ENCODE measurements around the gene BTBD8.
A peak's percentile ranks its signal among the peaks of the same experiment; 100 is the strongest.
"Not testable (repeated sequence)": the region's sequence is repeated elsewhere in the genome, so short reads cannot be mapped to it uniquely, and the experiment has no call there.

BTBD8 gene

DNA sequence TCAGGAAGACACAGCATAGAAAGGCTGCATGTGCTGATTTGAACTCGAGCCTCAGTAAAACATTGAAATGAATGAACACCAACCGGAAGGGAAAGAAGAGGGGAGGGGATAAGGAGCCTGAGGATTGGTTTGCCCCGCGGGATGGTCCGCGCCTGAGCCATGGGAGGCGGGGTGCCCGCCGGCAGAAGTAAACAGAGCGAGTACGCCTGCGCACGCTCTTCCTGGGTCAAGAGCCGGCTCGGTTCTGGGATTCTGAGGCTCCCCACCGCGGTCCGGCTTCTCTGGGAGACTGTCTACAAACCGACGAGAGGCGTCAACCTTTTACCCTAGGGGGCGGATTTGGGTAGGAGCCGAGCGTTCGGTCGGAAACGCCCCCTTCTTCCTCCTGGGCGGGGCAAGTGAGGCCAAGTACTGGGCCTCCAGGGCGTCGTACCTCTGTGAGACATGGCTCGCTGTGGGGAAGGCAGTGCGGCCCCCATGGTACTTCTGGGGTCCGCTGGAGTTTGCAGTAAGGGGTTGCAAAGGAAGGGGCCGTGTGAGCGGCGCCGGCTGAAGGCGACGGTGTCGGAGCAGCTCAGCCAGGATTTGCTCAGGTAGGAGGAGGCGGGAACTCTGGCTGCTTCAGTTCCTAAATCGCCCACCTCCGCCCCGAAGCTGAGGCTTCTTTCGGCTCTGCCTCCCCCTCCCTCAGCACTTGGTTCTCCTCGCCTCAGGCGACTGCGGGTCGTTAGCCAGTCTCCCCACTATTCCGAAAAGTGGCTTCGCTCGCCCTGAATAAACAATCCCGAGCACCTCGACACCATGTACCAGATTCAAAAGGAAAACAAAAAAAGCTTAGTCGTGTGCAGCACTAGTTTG is at the start of gene BTBD8:
Gene BTBD8, plus strand, starts transcription at position 218 of the 858 bp plus-strand sequence. Its CDS starts 227 bp downstream, at position 445.
- DNase-seq (ENCODE audit: low read depth) = peak; percentile 35

DNA sequence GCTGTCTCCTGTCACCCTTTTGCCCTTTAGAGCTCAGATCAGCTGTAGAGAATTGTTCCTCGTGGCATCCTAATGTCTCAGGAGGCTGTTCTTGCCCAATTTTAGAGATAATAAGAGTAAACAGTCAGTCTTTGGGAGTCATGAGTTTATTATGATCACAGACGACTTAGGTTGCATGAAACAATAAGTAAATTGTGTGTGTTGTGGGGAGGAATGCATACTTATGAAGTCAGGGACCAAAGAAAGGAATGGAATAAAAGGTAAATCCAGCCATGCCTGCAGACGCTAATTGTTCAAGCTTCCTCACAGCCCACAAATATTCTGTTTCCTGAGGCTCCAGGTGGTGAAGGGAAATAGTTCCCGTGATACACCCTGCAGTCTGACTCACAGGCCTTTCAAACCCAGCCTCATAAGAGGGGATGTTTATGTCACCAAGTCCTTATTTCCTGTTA is 49.5 kb upstream of the BTBD8 start:
- no peak for DNase-seq (ENCODE audit: low read depth)

DNA sequence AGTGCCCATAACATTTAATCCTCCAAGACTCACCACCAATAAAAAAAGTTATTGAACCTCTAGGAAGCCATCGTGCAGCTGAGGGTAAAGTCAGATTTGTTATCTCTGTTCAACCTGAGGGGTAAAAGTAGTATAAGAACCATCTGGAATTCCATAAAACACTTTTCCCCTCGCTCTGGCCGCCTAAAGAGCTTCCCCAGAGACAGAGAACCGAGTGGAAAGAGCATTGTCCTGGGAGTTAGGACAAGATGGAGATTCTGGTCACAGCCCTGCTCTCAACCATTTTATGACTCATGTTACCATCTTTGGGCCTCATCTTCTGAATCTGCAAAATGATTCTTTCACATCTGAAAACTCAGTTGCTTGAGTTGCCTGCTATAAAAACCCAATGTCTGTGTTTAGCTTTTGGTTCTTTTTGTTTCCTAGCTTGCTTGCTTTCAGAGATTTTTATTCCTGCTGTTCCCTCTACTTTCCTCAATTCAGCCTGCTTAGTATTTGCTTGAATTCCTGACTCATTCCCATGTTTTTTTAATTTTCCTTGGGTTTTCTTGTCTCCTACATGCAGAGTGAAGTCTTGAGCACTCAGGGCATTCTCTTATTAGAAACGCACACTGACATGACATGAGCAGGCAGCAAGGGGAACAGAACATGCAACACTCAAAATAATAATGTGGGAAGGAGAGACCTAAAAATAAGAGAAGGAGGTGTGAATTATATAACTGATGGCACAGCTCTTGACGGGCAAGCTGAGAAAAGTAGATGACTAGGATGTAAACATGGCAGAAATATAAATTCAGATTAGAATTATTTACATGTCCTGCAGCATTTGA is 48.6 kb upstream of the BTBD8 start:
- DNase-seq (ENCODE audit: low read depth) = no peak

DNA sequence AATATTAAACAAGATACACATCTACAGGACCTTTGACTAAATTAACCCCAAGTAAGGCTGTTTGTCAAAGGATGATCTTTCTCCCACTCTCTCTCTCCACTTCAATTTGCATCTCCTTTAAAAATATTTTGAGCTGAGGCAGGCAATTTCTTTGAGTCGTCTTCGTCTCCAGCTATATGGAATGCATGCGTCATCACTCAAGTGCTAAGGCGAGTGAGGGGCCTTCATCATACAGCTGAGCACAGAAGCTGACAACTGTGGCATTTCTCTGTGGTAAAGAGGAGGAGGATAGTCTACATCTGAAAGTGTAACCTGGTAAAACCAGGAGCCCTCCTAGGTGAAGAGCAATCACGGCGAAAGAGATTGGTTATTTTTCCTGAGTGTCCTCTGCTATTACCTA is 42.7 kb upstream of the BTBD8 start:
- no peak for DNase-seq (ENCODE audit: low read depth)

DNA sequence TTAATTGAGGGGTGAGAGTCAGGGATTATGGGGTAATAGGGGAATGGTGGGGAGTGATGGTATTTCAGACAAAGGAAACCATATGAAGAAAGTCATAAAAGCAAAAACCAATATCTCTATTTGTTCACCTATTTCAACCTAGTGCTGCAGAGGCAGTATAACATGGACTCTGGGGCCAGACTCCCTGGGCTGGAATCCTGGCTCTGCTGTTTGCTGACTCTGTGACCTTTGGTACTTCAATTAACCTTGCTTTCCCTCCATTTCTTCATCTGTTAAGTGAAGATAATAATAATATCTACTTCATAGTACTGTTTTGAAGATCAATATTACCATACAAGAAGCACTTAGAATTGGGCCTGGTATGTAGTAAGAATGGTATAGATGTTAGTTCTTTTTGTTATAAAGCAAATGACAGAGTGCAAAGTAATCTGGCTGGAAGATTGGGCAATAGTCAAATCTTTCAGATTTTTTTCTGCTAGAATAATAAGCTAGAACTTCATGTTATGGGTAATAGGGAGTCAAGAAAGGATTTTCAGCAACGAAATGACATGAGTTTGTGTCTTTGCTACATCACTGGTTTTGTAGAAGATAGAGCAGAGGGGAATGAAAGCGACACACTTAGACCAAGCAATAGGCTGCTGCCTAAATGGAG is 41.3 kb upstream of the BTBD8 start:
- DNase-seq (ENCODE audit: low read depth) = no peak

DNA sequence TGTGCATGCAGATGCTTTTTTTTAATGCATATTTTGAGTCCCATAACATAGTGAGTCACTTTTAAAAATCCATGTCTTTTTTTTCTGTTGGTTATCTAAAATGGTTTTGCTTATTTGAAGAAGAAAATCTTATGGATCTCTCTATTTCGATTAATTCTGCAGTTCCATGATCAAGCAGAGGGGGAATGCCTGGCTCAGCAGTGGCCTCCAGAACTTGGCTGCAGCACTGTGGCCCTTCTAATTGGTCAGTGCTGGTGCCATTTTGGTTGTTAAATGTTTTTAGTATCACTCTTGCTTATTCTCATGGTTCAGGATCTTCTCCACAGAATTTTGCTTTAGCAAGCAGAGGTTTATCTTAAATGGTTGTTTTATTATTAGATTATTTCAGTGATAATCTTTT is 39.2 kb upstream of the BTBD8 start:
- DNase-seq (ENCODE audit: low read depth) = no peak

DNA sequence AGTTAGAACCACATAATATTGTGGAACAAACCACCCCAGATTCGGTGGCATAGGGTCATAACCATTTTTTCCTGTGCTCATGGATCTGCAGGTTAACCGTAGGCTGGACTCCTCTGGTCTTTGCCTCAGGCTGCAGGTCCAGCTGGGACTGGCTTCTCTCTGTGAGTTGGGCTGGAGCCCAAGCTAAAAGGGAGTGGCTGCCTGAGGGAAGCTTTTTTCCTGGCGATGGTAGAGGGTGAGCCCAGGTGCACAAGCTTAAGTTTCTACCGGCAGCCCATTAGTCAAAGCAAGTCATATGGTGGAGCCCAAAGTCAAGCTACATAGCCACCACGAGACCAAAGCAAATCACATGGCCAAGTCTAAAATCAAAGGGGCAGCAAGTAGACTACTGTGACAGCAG is 36.5 kb upstream of the BTBD8 start:
- no peak for DNase-seq (ENCODE audit: low read depth)

DNA sequence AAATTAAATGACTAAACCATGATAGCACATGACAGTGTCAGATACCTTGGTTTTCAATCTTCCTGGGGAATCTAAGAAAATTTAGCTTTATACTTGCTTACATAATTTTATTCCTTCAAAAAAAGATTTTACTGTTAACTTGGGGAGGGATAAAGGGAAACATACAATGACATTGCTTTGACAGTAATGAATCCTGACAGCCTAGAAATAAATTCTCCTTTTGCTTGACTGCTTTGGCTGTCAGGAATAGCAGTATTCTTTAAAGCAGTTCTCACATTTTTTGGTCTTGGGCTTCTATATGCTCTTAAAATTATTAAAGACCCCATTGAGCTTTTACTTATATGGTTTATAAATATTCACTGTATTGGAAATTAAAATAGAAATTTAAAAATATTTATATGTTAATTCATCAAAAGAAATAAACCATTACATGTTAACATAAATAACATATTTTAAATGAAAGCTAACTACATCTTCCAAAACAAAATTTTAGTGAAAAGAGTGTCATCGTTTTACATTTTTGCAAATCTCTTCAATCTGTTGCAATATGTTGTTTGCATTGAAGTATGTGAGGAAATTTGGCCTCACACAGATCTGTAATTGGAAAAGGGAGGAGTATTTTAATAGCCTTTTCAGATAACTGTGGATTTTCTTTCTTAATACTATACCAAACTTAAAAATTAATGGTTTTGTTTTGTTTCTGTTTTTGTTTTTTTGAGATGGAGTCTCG is 34.2 kb upstream of the BTBD8 start:
- DNase-seq (ENCODE audit: low read depth) = no peak

DNA sequence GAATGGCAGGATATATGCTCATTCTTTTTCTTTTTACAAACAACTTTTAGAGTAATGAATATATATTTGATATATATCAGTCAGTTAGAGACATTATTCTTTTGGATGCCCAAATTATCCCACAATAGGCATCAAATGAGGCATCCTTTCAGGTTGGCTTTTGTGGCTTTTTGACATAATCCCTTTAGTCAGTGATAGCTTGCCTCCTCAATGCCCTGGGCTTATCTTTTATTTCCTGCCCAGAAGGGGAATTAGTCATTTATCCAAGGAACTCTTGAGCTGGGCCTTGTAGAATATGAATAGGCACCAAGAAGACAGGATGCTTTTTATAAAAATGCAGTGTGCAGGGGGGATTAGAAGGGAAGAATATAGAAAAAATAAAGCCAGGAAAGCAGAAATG is 28.2 kb upstream of the BTBD8 start:
- no peak for DNase-seq (ENCODE audit: low read depth)

DNA sequence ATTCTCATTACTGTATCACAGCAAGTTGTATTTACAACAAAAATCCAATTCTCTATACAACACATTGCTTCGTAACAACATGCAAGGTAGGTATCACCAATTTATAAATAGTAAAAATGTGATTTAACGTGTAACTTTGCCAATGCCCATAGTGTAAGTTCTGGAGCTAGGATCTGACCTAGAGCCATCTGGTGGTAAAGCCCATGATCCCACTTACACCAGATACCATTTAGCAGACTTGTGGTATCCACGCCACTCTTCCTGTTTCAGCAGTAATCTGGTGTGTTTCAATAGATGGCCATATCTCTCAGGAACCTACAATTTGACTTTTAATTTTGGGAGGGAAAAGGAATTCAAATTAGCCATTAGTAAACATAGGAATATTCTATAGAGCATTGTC is 15.1 kb upstream of the BTBD8 start:
- DNase-seq (ENCODE audit: low read depth) = no peak

DNA sequence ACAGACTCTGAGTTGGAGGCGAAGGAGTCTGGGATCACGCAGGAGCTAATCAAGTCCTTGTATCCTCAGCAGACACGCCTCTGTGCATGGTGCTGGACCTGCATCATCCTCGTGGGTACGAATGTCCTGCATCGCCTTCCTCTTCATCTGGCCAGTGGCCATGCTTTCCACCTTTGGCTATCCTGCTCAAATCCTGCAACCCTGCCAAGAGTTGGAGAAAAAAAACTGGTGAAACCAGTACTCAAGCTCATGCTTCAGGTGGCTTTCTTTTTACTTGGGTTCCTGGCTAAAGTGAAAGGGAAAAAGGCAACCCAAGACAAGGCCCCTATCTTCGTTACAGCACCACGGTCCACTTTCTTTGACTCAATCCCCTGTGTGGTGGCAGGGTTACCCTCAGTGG is 13.8 kb upstream of the BTBD8 start:
- DNase-seq (ENCODE audit: low read depth) = no peak

DNA sequence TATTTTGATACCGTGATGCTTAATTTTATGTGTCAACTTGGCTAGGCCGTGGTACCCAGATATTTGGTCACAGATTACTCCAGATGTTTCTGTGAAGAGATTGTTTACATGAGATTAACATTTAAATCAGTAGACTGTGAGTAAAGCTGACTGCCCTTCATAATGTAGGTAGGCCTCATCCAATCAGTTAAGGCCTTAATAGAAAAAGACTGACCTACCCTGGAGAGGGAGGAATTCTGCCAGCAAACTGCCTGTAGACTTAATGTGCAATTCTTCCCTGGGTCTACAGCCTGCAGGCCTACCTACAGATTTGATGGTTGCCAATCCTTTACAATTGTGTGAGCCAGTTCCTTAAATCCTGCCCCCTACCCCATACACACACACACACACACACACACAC is 9.3 kb upstream of the BTBD8 start:
- DNase-seq (ENCODE audit: low read depth) = no peak

DNA sequence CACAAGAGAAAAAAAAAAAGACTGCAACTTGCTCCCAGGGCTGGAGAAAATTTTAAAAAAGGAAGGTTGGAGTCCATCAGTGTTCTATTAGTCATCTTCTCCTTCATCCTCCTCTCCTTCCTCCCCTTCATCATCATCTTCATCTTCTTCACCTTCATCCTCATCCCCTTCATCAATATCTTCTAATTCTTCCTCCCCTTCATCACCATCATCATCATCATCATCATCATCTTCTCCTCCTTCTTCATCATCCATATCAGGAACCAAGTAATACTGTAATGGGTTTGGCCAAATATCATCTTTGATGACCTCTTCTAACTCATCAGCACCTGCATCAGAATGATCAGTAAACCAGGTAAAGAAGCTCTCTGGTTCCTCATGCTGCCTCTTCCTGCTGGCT is 5.7 kb upstream of the BTBD8 start:
- DNase-seq (ENCODE audit: low read depth) = not testable (repeated sequence)

DNA sequence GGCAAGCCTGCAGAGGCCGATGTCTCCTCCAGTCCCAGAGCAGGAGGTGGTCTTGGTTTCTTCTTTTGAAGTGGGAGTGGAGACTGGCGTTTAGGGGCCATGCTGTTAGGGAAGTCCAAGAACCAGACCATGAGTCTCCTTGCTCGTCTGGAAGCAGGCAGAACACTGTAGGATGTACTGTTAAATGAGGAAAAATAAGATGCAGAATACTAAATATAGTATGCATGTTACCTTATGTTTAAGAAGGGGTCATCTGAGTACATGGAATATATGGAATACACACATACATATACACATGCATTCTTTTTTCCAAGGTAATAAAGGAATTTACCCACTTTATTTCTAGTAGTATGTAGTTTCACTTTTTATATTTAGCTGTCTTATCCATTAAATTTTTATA is 4.8 kb upstream of the BTBD8 start, which contains the start of gene SETSIP:
Gene SETSIP, minus strand, starts transcription at position 101 of the 400 bp plus-strand sequence. Its CDS starts 0 bp downstream, at position 101.
- DNase-seq (ENCODE audit: low read depth) = no peak

DNA sequence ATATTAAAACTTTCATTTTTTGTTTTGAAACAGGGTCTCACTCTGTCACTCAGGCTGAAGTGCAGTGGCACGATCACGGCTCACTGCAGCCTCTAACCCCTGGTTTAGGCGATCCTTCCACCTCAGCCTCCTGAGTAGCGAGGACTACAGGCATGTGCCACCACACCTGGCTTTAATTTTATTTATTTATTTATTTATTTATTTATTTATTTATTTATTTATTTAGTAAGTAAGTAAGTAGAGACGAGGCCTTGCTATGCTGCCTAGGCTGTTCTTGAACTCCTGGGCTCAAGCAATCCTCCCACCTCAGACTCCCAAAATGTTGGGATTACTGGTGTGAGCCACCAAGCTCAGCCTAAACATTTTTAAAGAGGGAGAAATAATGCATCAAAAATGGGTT is 3.8 kb upstream of the BTBD8 start:
- no peak for DNase-seq (ENCODE audit: low read depth)

DNA sequence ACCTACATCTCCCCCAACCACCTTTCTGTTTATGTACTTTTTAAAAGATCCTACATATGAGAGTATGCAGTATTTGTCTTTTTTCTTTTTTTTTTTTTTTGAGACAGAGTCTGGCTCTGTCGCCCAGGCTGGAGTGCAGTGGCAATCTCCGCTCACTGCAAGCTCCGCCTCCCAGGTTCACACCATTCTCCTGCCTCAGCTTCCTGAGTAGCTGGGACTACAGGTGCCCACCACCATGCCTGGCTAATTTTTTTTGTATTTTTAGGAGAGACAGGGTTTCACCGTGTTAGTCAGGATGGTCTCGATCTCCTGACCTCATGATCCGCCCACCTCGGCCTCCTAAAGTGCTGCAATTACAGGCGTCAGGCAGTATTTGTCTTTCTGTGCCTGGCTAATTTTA is 2.1 kb upstream of the BTBD8 start:
- DNase-seq (ENCODE audit: low read depth) = not testable (repeated sequence)

DNA sequence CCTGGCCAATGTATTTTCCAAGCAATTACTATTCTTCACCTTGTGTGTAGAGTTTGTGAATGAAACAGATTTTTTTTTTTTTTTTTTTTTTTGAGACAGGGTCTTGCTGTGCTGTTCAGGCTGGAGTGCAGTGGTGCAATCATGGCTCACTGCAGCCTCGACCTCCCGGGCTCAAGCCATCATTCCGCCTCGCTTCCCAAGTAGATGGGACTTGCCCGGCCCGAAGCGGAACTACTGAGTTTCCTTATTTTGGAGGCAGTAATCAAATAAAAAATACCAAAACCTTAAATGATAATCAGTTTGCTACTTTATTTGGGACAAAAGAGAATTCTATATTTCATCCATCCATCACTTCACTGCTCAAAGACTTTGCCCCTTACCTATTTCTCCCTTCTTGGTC is 704 bp upstream of the BTBD8 start:
- no peak for DNase-seq (ENCODE audit: low read depth)

DNA sequence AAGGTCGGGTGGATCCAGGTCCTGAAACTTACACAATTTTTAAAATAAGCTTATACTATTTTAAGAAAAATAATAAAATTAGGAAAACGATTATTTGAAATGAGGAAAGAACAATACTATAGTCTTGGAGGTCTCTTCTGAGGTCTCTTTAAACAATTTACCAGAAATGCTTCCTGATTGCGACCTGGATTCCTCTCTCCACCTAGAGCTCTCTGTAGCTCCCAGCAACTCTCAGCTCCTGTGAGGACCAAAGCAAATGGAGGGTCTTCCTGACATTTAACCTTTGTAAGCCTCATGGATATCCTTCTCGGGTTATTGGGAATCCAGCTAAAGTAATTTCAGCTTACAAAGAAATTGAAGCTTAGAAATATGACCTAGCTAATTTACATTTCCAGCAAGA is 886 bp downstream of the BTBD8 start:
- no peak for DNase-seq (ENCODE audit: low read depth)

DNA sequence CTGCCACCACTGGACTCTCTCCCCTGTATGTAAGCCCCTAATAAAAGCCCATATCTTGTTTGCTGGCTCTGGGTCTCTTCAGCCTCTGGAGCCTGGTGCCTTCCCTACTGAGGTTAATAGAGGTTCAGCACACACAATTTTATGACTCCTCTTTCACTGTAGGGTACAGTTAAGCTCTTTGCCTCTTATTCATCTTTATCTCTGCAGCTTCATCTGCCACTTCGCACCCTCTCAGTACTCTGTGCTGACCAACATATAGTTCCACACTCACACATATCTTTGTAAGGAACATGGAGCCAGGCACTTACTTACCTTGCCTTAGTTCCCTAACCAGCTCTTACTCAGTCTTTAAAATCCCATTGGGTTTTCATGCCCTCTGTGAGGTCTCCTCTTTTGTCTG is 4.5 kb downstream of the BTBD8 start:
- no peak for DNase-seq (ENCODE audit: low read depth)

DNA sequence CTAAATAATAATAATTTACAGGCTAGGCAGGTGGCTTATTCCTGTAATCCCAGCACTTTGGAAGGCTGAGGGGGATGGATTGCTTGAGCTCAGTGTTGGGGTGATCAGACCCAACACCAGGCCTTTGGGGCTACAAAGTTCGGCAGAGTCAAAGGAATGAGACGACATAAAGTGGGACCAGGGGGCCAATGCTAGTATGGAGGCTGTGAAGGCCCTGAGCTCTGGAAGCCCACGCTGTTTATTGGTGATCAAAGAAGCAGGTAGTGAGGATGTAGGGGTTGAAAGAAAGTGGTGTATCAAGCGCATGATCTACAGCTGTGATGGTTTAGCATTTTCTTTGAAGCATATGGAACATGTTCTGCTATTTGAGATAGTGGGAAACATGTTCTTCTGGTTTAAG is 5.6 kb downstream of the BTBD8 start:
- no peak for DNase-seq (ENCODE audit: low read depth)

DNA sequence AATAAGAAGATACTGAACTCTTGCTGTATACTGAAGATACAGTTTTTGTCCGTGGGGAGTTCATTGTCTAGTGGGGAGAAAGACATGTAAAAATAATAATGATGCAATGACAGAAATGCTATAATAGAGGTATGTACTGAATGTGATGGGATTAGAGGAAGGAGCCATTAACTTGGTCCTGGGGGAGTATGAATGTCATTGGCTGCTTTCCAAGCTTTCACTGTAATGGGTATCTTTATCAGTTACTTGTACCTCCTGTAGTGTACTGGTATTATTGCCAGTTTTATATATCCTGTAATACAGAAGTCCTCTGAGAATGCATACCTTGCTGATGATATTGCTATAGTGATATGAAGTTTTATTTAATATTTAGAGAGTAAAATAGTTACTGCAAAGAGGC is 7.4 kb downstream of the BTBD8 start:
- DNase-seq (ENCODE audit: low read depth) = no peak

DNA sequence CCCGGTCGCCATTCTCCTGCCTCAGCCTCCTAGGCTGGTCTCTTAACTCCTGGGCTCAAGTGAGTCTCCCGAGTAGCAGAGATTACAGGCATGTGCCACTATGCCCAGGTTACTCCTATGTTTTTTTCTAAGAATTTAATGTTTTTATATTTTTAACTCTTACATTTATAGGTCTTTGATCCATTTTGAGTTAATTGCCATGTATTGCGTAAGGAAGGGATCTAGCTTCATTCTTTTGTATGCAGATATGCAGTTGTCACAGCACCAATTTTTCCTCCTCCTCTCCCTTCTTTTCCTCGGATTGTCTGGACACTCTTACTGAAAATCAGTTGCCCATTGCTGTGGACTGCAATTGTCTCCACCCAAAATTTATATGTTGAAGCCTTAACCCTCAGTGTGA is 11.5 kb downstream of the BTBD8 start:
- DNase-seq (ENCODE audit: low read depth) = no peak

All from GM04503 (cell line).